Measurements from ENCODE around the gene NCK2. TPM values are rescaled to one million over a fixed set of nuclear protein-coding genes. Genes with fewer than 3 reads are reported as not detected.
A peak's percentile ranks its signal among the peaks of the same experiment; 100 is the strongest.

The NCK2 gene
- total and polyA plus RNA-seq, 2 donors: 14.5 to 31.4 TPM

- DNase-seq (ENCODE audit: low read depth in 6 of 9, low spot score in 9 of 9): no peak
- Histone ChIP-seq H3K4me1 (ENCODE audit: control insufficient read depth in 2 of 2, insufficient read depth in 2 of 2, low read length in 2 of 2) (peaks cover 9 to 38% of the 10 kb centered on the region in 2 donors), H3K4me3 (ENCODE audit: low read length in 2 of 2) (no peak overlapping the region), H3K36me3 (ENCODE audit: control insufficient read depth in 2 of 2, insufficient read depth in 2 of 2, low read length in 1 of 2) (no peaks in the 10 kb centered on the region), H3K27ac (ENCODE audit: low read depth in 1 of 2, low read length in 1 of 2) (no peak overlapping the region), H3K27me3 (ENCODE audit: control insufficient read depth in 2 of 2, insufficient read depth in 1 of 2, low read length in 1 of 2) (no peaks in the 10 kb centered on the region), H3K9me3 (ENCODE audit: control insufficient read depth in 2 of 2, insufficient read depth in 1 of 2, low read length in 1 of 2) (peaks cover 0 to 6% of the 10 kb centered on the region in 2 donors)
- 97% methylated on average over 4 of the region's 4 CpGs for WGBS
Observed at GRCh38 chr2:105928086-105928485, 183.4 kb downstream of the NCK2 start.

DNA sequence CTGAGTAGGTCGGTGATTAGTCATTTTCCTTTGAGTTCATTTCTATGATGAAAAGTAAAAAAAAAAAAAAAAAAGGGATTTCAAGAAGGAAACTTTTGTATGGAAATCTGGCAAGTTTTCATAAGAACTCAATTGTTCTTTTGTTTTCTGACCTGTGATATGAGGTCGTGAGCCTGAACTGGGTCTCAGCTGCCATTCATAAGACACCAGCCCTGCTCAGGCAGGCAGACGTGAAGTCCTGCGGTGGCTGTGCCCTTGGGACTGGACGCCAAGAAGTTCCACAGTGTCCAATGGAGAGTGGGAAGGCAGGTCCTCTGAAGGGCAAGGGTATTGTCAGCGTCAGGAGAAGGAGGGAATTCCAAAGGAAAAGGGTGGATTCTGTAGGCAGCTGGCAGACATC is 183.9 kb downstream of the NCK2 start:
- H3K4me1 ChIP-seq (ENCODE audit: control insufficient read depth in 2 of 2, insufficient read depth in 2 of 2, low read length in 2 of 2): peaks cover 9 to 38% of the 10 kb centered on the region in 2 donors
- H3K9me3 ChIP-seq (ENCODE audit: control insufficient read depth in 2 of 2, insufficient read depth in 1 of 2, low read length in 1 of 2): peaks cover 0 to 11% of the 10 kb centered on the region in 2 donors
- H3K4me3 ChIP-seq (ENCODE audit: low read length in 2 of 2): no peak overlapping the region
- WGBS: 97% methylated on average over 6 of the region's 6 CpGs
- DNase-seq (ENCODE audit: low read depth in 6 of 9, low spot score in 9 of 9): no peak
- H3K36me3 ChIP-seq (ENCODE audit: control insufficient read depth in 2 of 2, insufficient read depth in 2 of 2, low read length in 1 of 2): no peaks in the 10 kb centered on the region
- peak overlapping the region; percentile 13 to 75 for H3K27ac ChIP-seq (ENCODE audit: low read depth in 1 of 2, low read length in 1 of 2)
- H3K27me3 ChIP-seq (ENCODE audit: control insufficient read depth in 2 of 2, insufficient read depth in 1 of 2, low read length in 1 of 2): no peaks in the 10 kb centered on the region

DNA sequence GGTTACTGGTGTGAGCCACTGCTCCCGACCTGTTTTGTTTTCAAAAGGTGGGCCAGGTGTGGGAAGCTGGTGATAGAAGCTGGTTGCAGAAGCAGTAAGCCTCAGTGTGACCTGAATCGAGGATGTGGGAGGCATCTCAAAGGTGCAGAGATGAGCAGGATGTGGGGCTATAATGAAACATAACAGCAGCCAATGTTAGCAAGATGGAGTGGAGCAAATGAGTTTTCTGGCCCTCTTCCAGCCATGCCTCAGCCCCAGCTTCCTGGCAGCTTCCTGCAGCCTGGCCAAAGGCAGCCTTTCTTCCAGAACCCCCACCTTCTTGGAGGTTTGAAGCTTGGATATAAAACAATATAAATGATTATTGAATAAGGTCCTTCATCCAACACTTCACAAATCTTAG is 184.8 kb downstream of the NCK2 start:
- DNase-seq (ENCODE audit: low read depth in 6 of 9, low spot score in 9 of 9): peak in 4 of 9 donors; percentile 17 to 67 (median 34)
- WGBS: 34% methylated on average over 2 of the region's 2 CpGs
- peak overlapping the region; percentile 23 to 36 for H3K27ac ChIP-seq (ENCODE audit: low read depth in 1 of 2, low read length in 1 of 2)

GRCh38 chr2:105932582-105932981 is 187.9 kb downstream of the NCK2 start:
- peaks cover 13 to 46% of the 10 kb centered on the region in 2 donors for H3K4me1 ChIP-seq (ENCODE audit: control insufficient read depth in 2 of 2, insufficient read depth in 2 of 2, low read length in 2 of 2)
- 98% methylated on average over 5 of the region's 5 CpGs for WGBS
- no peaks in the 10 kb centered on the region for H3K27me3 ChIP-seq (ENCODE audit: control insufficient read depth in 2 of 2, insufficient read depth in 1 of 2, low read length in 1 of 2)
- H3K36me3 ChIP-seq (ENCODE audit: control insufficient read depth in 2 of 2, insufficient read depth in 2 of 2, low read length in 1 of 2): no peaks in the 10 kb centered on the region
- no peak overlapping the region for H3K4me3 ChIP-seq (ENCODE audit: low read length in 2 of 2)
- peaks cover 0 to 16% of the 10 kb centered on the region in 2 donors for H3K9me3 ChIP-seq (ENCODE audit: control insufficient read depth in 2 of 2, insufficient read depth in 1 of 2, low read length in 1 of 2)
- DNase-seq (ENCODE audit: low read depth in 6 of 9, low spot score in 9 of 9): no peak
- no peak overlapping the region for H3K27ac ChIP-seq (ENCODE audit: low read depth in 1 of 2, low read length in 1 of 2)

More for the DNA sequence above, 184.8 kb downstream of the NCK2 start:
- Histone ChIP-seq H3K9me3 (ENCODE audit: control insufficient read depth in 2 of 2, insufficient read depth in 1 of 2, low read length in 1 of 2) (peaks cover 0 to 16% of the 10 kb centered on the region in 2 donors), H3K4me3 (ENCODE audit: low read length in 2 of 2) (no peak overlapping the region), H3K27me3 (ENCODE audit: control insufficient read depth in 2 of 2, insufficient read depth in 1 of 2, low read length in 1 of 2) (no peaks in the 10 kb centered on the region), H3K4me1 (ENCODE audit: control insufficient read depth in 2 of 2, insufficient read depth in 2 of 2, low read length in 2 of 2) (peaks cover 12 to 45% of the 10 kb centered on the region in 2 donors), H3K36me3 (ENCODE audit: control insufficient read depth in 2 of 2, insufficient read depth in 2 of 2, low read length in 1 of 2) (no peaks in the 10 kb centered on the region)

DNA sequence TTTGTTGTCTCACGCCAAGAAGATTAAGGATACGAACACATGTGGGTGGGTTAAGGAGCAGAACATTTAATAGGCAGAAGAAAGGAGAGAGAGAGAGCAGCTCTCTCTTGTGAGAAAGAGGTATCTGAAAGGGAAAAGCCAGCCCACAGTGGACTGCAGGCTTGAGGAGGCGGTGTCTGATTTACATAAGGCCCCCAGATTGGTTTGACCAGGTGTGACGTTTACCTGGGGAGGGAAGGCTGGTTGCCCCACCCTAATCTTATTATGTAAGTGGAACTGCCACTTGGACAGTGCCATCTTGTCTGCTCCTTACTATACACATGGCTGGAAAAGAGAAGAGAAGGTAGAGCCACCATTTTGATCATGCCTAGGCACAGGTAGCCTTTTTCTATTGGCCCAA is 189.2 kb downstream of the NCK2 start:
- H3K9me3 ChIP-seq (ENCODE audit: control insufficient read depth in 2 of 2, insufficient read depth in 1 of 2, low read length in 1 of 2): peaks cover 0 to 16% of the 10 kb centered on the region in 2 donors
- DNase-seq (ENCODE audit: low read depth in 6 of 9, low spot score in 9 of 9): no peak
- H3K4me3 ChIP-seq (ENCODE audit: low read length in 2 of 2): no peak overlapping the region
- H3K27ac ChIP-seq (ENCODE audit: low read depth in 1 of 2, low read length in 1 of 2): no peak overlapping the region
- WGBS: 95% methylated on average over 4 of the region's 4 CpGs
- H3K4me1 ChIP-seq (ENCODE audit: control insufficient read depth in 2 of 2, insufficient read depth in 2 of 2, low read length in 2 of 2): peaks cover 10 to 34% of the 10 kb centered on the region in 2 donors
- H3K36me3 ChIP-seq (ENCODE audit: control insufficient read depth in 2 of 2, insufficient read depth in 2 of 2, low read length in 1 of 2): no peaks in the 10 kb centered on the region
- no peaks in the 10 kb centered on the region for H3K27me3 ChIP-seq (ENCODE audit: control insufficient read depth in 2 of 2, insufficient read depth in 1 of 2, low read length in 1 of 2)

GRCh38 chr2:105934467-105934866 is 189.8 kb downstream of the NCK2 start:
- DNase-seq (ENCODE audit: low read depth in 6 of 9, low spot score in 9 of 9): peak in 4 of 9 donors; percentile 13 to 58 (median 30)
- H3K9me3 ChIP-seq (ENCODE audit: control insufficient read depth in 2 of 2, insufficient read depth in 1 of 2, low read length in 1 of 2): peaks cover 0 to 12% of the 10 kb centered on the region in 2 donors
- no peaks in the 10 kb centered on the region for H3K27me3 ChIP-seq (ENCODE audit: control insufficient read depth in 2 of 2, insufficient read depth in 1 of 2, low read length in 1 of 2)
- WGBS: 73% methylated on average over 7 of the region's 7 CpGs
- H3K36me3 ChIP-seq (ENCODE audit: control insufficient read depth in 2 of 2, insufficient read depth in 2 of 2, low read length in 1 of 2): no peaks in the 10 kb centered on the region
- no peak overlapping the region for H3K4me3 ChIP-seq (ENCODE audit: low read length in 2 of 2)
- peak overlapping the region; percentile 13 to 36 for H3K27ac ChIP-seq (ENCODE audit: low read depth in 1 of 2, low read length in 1 of 2)
- H3K4me1 ChIP-seq (ENCODE audit: control insufficient read depth in 2 of 2, insufficient read depth in 2 of 2, low read length in 2 of 2): peaks cover 7 to 28% of the 10 kb centered on the region in 2 donors

DNA sequence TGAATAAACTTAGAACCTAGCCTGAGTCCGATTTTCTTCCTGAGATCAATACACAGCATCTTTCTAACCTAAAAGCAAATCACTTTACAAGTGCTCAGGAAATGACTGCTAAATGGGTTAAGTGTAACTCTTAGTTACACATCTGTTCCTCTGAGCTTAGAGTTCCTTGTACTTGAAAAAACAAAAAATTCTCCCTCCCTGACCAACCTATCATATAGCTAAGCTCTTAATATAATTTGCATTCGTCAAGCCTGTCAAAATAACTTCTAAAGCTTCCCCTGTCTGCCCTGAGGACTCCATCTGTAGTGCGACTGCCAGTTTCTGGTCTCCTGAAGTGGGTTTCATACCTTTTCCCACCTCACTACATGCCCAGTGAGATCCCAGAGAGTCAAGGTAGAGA is 190.4 kb downstream of the NCK2 start:
- 61% methylated on average over 3 of the region's 3 CpGs for WGBS
- no peak overlapping the region for H3K4me3 ChIP-seq (ENCODE audit: low read length in 2 of 2)
- peak in 4 of 9 donors; percentile 15 to 57 (median 19) for DNase-seq (ENCODE audit: low read depth in 6 of 9, low spot score in 9 of 9)
- no peaks in the 10 kb centered on the region for H3K27me3 ChIP-seq (ENCODE audit: control insufficient read depth in 2 of 2, insufficient read depth in 1 of 2, low read length in 1 of 2)
- H3K27ac ChIP-seq (ENCODE audit: low read depth in 1 of 2, low read length in 1 of 2): peak overlapping the region; percentile 54 to 65
- no peaks in the 10 kb centered on the region for H3K36me3 ChIP-seq (ENCODE audit: control insufficient read depth in 2 of 2, insufficient read depth in 2 of 2, low read length in 1 of 2)
- H3K9me3 ChIP-seq (ENCODE audit: control insufficient read depth in 2 of 2, insufficient read depth in 1 of 2, low read length in 1 of 2): peaks cover 0 to 11% of the 10 kb centered on the region in 2 donors
- H3K4me1 ChIP-seq (ENCODE audit: control insufficient read depth in 2 of 2, insufficient read depth in 2 of 2, low read length in 2 of 2): peaks cover 5 to 24% of the 10 kb centered on the region in 2 donors

GRCh38 chr2:105936954-105937353 is 192.2 kb downstream of the NCK2 start:
- WGBS: 99% methylated on average over 6 of the region's 6 CpGs

GRCh38 chr2:105937498-105938097 is 192.9 kb downstream of the NCK2 start:
- 96% methylated on average over 6 of the region's 6 CpGs for WGBS

More at GRCh38 chr2:105936954-105937353, 192.2 kb downstream of the NCK2 start:
- Histone ChIP-seq H3K4me1 (ENCODE audit: control insufficient read depth in 2 of 2, insufficient read depth in 2 of 2, low read length in 2 of 2) (peaks cover 5 to 18% of the 10 kb centered on the region in 2 donors), H3K4me3 (ENCODE audit: low read length in 2 of 2) (no peak overlapping the region), H3K36me3 (ENCODE audit: control insufficient read depth in 2 of 2, insufficient read depth in 2 of 2, low read length in 1 of 2) (no peaks in the 10 kb centered on the region), H3K9me3 (ENCODE audit: control insufficient read depth in 2 of 2, insufficient read depth in 1 of 2, low read length in 1 of 2) (peaks cover 0 to 11% of the 10 kb centered on the region in 2 donors), H3K27me3 (ENCODE audit: control insufficient read depth in 2 of 2, insufficient read depth in 1 of 2, low read length in 1 of 2) (no peaks in the 10 kb centered on the region), H3K27ac (ENCODE audit: low read depth in 1 of 2, low read length in 1 of 2) (no peak overlapping the region)
- DNase-seq (ENCODE audit: low read depth in 6 of 9, low spot score in 9 of 9): no peak

More at GRCh38 chr2:105937498-105938097, 192.9 kb downstream of the NCK2 start:
- H3K4me3 ChIP-seq (ENCODE audit: low read length in 2 of 2): no peak overlapping the region
- H3K27ac ChIP-seq (ENCODE audit: low read depth in 1 of 2, low read length in 1 of 2): no peak overlapping the region
- H3K36me3 ChIP-seq (ENCODE audit: control insufficient read depth in 2 of 2, insufficient read depth in 2 of 2, low read length in 1 of 2): no peaks in the 10 kb centered on the region
- H3K4me1 ChIP-seq (ENCODE audit: control insufficient read depth in 2 of 2, insufficient read depth in 2 of 2, low read length in 2 of 2): peaks cover 5 to 18% of the 10 kb centered on the region in 2 donors
- H3K9me3 ChIP-seq (ENCODE audit: control insufficient read depth in 2 of 2, insufficient read depth in 1 of 2, low read length in 1 of 2): peaks cover 0 to 11% of the 10 kb centered on the region in 2 donors
- H3K27me3 ChIP-seq (ENCODE audit: control insufficient read depth in 2 of 2, insufficient read depth in 1 of 2, low read length in 1 of 2): no peaks in the 10 kb centered on the region
- no peak for DNase-seq (ENCODE audit: low read depth in 6 of 9, low spot score in 9 of 9)

All from thymus (tissue), 11 donors.